HepG2 (cell line): Measurements from ENCODE around the gene RNU6-1. TPM values are rescaled to one million over a fixed set of nuclear protein-coding genes. Genes with fewer than 3 reads are reported as not detected.

ENCODE experiments used
- CEBPG ChIP-seq: IDR thresholded peaks from 2 replicates; pipeline ENCODE4 v1.6.1; 2016
- HMGA1 ChIP-seq: sonication (generic); formaldehyde crosslinking; conservative IDR thresholded peaks from 2 replicates; pipeline ENCODE4 v1.4.0; 2020; ENCODE audit warnings: missing genetic modification reagents
- NR2C2 ChIP-seq: sonication (generic); formaldehyde crosslinking; IDR thresholded peaks from 2 replicates; pipeline ENCODE4 v1.4.0; 2020; ENCODE audit warnings: missing genetic modification reagents, mild to moderate bottlenecking, moderate library complexity, borderline replicate concordance
- POLR2AphosphoS2 ChIP-seq: IDR thresholded peaks from 2 replicates; pipeline ENCODE4 v1.6.1; 2011; ENCODE audit warnings: low read depth, low read length, improper control_type of control experiment
- ZFAT ChIP-seq: sonication (generic); formaldehyde crosslinking; conservative IDR thresholded peaks from 2 replicates; pipeline ENCODE4 v1.8.1; 2023; ENCODE audit warnings: missing genetic modification reagents, inconsistent platforms
- ZMAT3 ChIP-seq: sonication (generic); formaldehyde crosslinking; conservative IDR thresholded peaks from 2 replicates; pipeline ENCODE4 v1.7.0; 2021; ENCODE audit warnings: missing genetic modification reagents
- ZNF12 ChIP-seq: sonication (generic); formaldehyde crosslinking; IDR thresholded peaks from 2 replicates; pipeline ENCODE4 v1.5.0; 2020; ENCODE audit warnings: missing genetic modification reagents
- ZNF138 ChIP-seq: sonication (generic); formaldehyde crosslinking; IDR thresholded peaks from 2 replicates; pipeline ENCODE4 v1.5.0; 2020; ENCODE audit warnings: mild to moderate bottlenecking, low read depth, missing genetic modification reagents
- ZNF143 ChIP-seq: sonication (generic); formaldehyde crosslinking; IDR thresholded peaks from 2 replicates; pipeline ENCODE4 v1.4.0; 2020; ENCODE audit warnings: missing genetic modification reagents
- ZNF256 ChIP-seq: sonication (generic); formaldehyde crosslinking; conservative IDR thresholded peaks from 2 replicates; pipeline ENCODE4 v1.4.0; 2020; ENCODE audit warnings: missing genetic modification reagents
- ZNF547 ChIP-seq: sonication (generic); formaldehyde crosslinking; IDR thresholded peaks from 2 replicates; pipeline ENCODE4 v1.5.1; 2020; ENCODE audit warnings: mild to moderate bottlenecking, missing genetic modification reagents
- ZNF577 ChIP-seq: sonication (generic); formaldehyde crosslinking; IDR thresholded peaks from 2 replicates; pipeline ENCODE4 v1.4.0; 2020; ENCODE audit warnings: mild to moderate bottlenecking, low read depth, missing genetic modification reagents, borderline replicate concordance
- ZNF792 ChIP-seq: IDR thresholded peaks from 2 replicates; pipeline ENCODE4 v1.6.1; 2016
- ZNF816 ChIP-seq: sonication (generic); formaldehyde crosslinking; IDR thresholded peaks from 2 replicates; pipeline ENCODE4 v1.8.0; 2022; ENCODE audit warnings: missing genetic modification reagents, mild to moderate bottlenecking, borderline replicate concordance
- ZNF891 ChIP-seq: sonication (generic); formaldehyde crosslinking; IDR thresholded peaks from 2 replicates; pipeline ENCODE4 v1.5.0; 2020; ENCODE audit warnings: mild to moderate bottlenecking, missing genetic modification reagents
- polyA plus RNA-seq, 8 experiments: library from polyadenylated mRNA; depleted of rRNA in 3 of 8; stranded (reverse) in 7 of 8; unstranded in 1 of 8; fragments of >200 nt; fragmentation: Illumina TruSeq in 4 of 8; extraction: Trizol in 4 of 8; gene quantifications; 2 replicates each; pipeline versions ENCODE4 v1.2.1 to v1.2.3, GENCODE V29; 2011 to 2016; ENCODE audit warnings: low read depth in 4 of 8, missing spikeins in 1 of 8, mixed read lengths in 1 of 8; ENCODE audit not compliant: insufficient read depth in 1 of 8
- total RNA-seq, 5 experiments: library from RNA; depleted of rRNA; stranded (reverse); fragments of >200 nt; fragmentation: Illumina TruSeq; extraction: Trizol; gene quantifications; 2 replicates each; pipeline ENCODE4 v1.2.3, GENCODE V29; 2016; ENCODE audit warnings: low read depth in 1 of 5
- TF ChIP-seq, protein P1 (sequence below): sonication (generic); formaldehyde crosslinking; IDR thresholded peaks from 2 replicates; pipeline ENCODE4 v1.8.1; 2023; ENCODE audit warnings: mild to moderate bottlenecking, missing genetic modification reagents
- TF ChIP-seq, protein P2 (sequence below): sonication (generic); formaldehyde crosslinking; conservative IDR thresholded peaks from 2 replicates; pipeline ENCODE4 v1.5.0; 2020; ENCODE audit warnings: missing genetic modification reagents
- TF ChIP-seq, protein P3 (sequence below): sonication (generic); formaldehyde crosslinking; IDR thresholded peaks from 2 replicates; pipeline ENCODE4 v1.4.0; 2020; ENCODE audit warnings: missing genetic modification reagents
- TF ChIP-seq, protein P4 (sequence below): sonication (generic); formaldehyde crosslinking; IDR thresholded peaks from 2 replicates; pipeline ENCODE4 v1.4.0; 2020; ENCODE audit warnings: missing genetic modification reagents, mild to moderate bottlenecking, borderline replicate concordance
- TF ChIP-seq, protein P5 (sequence below): sonication (generic); formaldehyde crosslinking; IDR thresholded peaks from 2 replicates; pipeline ENCODE4 v1.4.0; 2020; ENCODE audit warnings: missing genetic modification reagents

Gene RNU6-1
- total and polyA plus RNA-seq, 2 of the 13 experiments (the other 11 are each of a cell fraction or from before 2014, with no cell fraction given), result under 0.01 TPM; not detected in 1

DNA sequence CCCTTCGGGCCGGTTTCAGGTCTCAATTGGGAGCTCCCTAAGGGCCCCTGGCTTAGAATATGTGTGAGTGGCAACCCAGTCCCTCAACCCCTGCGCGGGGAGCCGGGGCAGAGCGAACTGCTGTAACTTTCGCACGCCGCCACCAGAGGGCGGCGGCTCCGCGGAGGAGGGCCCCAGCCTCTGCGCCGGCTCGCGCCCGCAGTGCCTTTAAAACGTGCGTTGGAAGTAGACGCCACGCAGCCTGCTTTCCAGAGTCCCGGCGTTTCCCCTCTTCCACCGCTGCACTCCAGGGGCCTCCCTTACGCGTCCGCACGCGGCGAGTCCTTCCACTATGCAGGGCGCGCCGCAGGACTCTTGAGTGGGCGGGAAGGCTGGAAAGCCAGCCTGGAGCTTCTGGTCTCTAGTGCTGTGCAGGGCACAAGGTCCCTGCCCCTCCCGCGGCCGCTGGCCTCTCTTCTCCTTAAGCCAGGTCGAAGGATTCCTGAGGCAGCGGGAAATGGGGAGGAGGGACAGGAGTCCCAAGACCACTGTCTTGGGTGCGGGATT, 23.7 kb upstream of the RNU6-1 start (continued):
- TF ChIP-seq, protein P1, sequence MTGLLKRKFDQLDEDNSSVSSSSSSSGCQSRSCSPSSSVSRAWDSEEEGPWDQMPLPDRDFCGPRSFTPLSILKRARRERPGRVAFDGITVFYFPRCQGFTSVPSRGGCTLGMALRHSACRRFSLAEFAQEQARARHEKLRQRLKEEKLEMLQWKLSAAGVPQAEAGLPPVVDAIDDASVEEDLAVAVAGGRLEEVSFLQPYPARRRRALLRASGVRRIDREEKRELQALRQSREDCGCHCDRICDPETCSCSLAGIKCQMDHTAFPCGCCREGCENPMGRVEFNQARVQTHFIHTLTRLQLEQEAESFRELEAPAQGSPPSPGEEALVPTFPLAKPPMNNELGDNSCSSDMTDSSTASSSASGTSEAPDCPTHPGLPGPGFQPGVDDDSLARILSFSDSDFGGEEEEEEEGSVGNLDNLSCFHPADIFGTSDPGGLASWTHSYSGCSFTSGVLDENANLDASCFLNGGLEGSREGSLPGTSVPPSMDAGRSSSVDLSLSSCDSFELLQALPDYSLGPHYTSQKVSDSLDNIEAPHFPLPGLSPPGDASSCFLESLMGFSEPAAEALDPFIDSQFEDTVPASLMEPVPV (CRISPR knock-in tag), result peak; percentile 85; the same call in 1 of the 2 replicates
- TF ChIP-seq ZNF143 (CRISPR knock-in tag), result no peak
- TF ChIP-seq ZMAT3 (CRISPR knock-in tag), result peak; percentile 88
- TF ChIP-seq, protein P2, sequence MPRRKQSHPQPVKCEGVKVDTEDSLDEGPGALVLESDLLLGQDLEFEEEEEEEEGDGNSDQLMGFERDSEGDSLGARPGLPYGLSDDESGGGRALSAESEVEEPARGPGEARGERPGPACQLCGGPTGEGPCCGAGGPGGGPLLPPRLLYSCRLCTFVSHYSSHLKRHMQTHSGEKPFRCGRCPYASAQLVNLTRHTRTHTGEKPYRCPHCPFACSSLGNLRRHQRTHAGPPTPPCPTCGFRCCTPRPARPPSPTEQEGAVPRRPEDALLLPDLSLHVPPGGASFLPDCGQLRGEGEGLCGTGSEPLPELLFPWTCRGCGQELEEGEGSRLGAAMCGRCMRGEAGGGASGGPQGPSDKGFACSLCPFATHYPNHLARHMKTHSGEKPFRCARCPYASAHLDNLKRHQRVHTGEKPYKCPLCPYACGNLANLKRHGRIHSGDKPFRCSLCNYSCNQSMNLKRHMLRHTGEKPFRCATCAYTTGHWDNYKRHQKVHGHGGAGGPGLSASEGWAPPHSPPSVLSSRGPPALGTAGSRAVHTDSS (CRISPR knock-in tag), result no peak
- TF ChIP-seq CEBPG (CRISPR knock-in tag), result peak; percentile 28; the same call in 1 of the 2 replicates
- TF ChIP-seq POLR2AphosphoS2, result no peak
- no peak for TF ChIP-seq NR2C2 (CRISPR knock-in tag)
- TF ChIP-seq ZNF547, result peak; percentile 74
- 0 out of 2 replicates have a peak, but pooled peaks have one; percentile 72 for TF ChIP-seq ZNF891 (CRISPR knock-in tag)
- peak; percentile 55; the same call in 1 of the 2 replicates for TF ChIP-seq ZNF792 (CRISPR knock-in tag)
- TF ChIP-seq ZNF256, result peak; percentile 83; the same call in 1 of the 2 replicates
- TF ChIP-seq, protein P3, sequence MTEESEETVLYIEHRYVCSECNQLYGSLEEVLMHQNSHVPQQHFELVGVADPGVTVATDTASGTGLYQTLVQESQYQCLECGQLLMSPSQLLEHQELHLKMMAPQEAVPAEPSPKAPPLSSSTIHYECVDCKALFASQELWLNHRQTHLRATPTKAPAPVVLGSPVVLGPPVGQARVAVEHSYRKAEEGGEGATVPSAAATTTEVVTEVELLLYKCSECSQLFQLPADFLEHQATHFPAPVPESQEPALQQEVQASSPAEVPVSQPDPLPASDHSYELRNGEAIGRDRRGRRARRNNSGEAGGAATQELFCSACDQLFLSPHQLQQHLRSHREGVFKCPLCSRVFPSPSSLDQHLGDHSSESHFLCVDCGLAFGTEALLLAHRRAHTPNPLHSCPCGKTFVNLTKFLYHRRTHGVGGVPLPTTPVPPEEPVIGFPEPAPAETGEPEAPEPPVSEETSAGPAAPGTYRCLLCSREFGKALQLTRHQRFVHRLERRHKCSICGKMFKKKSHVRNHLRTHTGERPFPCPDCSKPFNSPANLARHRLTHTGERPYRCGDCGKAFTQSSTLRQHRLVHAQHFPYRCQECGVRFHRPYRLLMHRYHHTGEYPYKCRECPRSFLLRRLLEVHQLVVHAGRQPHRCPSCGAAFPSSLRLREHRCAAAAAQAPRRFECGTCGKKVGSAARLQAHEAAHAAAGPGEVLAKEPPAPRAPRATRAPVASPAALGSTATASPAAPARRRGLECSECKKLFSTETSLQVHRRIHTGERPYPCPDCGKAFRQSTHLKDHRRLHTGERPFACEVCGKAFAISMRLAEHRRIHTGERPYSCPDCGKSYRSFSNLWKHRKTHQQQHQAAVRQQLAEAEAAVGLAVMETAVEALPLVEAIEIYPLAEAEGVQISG (CRISPR knock-in tag), result peak; percentile 58; the same call in 1 of the 2 replicates
- TF ChIP-seq ZNF577 (CRISPR knock-in tag), result no peak
- TF ChIP-seq ZNF816 (CRISPR knock-in tag), result no peak
- TF ChIP-seq, protein P4, sequence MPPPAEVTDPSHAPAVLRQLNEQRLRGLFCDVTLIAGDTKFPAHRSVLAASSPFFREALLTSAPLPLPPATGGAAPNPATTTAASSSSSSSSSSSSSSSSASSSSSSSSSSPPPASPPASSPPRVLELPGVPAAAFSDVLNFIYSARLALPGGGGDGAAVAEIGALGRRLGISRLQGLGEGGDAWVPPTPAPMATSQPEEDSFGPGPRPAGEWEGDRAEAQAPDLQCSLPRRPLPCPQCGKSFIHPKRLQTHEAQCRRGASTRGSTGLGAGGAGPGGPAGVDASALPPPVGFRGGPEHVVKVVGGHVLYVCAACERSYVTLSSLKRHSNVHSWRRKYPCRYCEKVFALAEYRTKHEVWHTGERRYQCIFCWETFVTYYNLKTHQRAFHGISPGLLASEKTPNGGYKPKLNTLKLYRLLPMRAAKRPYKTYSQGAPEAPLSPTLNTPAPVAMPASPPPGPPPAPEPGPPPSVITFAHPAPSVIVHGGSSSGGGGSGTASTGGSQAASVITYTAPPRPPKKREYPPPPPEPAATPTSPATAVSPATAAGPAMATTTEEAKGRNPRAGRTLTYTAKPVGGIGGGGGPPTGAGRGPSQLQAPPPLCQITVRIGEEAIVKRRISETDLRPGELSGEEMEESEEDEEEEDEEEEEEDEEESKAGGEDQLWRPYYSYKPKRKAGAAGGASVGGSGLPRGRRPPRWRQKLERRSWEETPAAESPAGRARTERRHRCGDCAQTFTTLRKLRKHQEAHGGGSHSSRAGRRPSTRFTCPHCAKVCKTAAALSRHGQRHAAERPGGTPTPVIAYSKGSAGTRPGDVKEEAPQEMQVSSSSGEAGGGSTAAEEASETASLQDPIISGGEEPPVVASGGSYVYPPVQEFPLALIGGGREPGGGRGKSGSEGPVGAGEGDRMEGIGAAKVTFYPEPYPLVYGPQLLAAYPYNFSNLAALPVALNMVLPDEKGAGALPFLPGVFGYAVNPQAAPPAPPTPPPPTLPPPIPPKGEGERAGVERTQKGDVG (CRISPR knock-in tag), result peak; percentile 55; the same call in 1 of the 2 replicates
- TF ChIP-seq, protein P5, sequence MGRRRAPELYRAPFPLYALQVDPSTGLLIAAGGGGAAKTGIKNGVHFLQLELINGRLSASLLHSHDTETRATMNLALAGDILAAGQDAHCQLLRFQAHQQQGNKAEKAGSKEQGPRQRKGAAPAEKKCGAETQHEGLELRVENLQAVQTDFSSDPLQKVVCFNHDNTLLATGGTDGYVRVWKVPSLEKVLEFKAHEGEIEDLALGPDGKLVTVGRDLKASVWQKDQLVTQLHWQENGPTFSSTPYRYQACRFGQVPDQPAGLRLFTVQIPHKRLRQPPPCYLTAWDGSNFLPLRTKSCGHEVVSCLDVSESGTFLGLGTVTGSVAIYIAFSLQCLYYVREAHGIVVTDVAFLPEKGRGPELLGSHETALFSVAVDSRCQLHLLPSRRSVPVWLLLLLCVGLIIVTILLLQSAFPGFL (CRISPR knock-in tag), result peak; percentile 80; the same call in 1 of the 2 replicates
- no peak for TF ChIP-seq ZFAT (CRISPR knock-in tag)
- no peak for TF ChIP-seq HMGA1 (CRISPR knock-in tag)
- TF ChIP-seq ZNF138, result no peak
- peak; percentile 53 for TF ChIP-seq ZNF12 (CRISPR knock-in tag)
